ENCODE results near the gene ANKRD11.
A peak's percentile ranks its signal among the peaks of the same experiment; 100 is the strongest.

ANKRD11 gene

GRCh38 chr16:89510526-89510925, 20.2 kb upstream of the ANKRD11 start:
- no peak overlapping the region for H3K9ac ChIP-seq
- no peak overlapping the region for H3K27ac ChIP-seq
- TF ChIP-seq CTCF (conservative IDR thresholded peaks at IDR 0.05; ENCODE audit: low read depth, low read length), result no peak
- peaks cover 5% of the 10 kb centered on the region; the same call in 1 of the 2 replicates for H3K36me3 ChIP-seq (ENCODE audit: insufficient read depth)
- H3K4me2 ChIP-seq, result no peak overlapping the region
- no peaks in the 10 kb centered on the region for H3K27me3 ChIP-seq (ENCODE audit: insufficient read depth, low read depth)
- no peaks in the 10 kb centered on the region for H4K20me1 ChIP-seq (ENCODE audit: insufficient read depth)
- peaks cover 16% of the 10 kb centered on the region for H3K4me1 ChIP-seq (ENCODE audit: low read depth, poor library complexity, severe bottlenecking)
- no peak overlapping the region for H2AFZ ChIP-seq (ENCODE audit: low read depth)
- peaks cover 41% of the 10 kb centered on the region for H3K79me2 ChIP-seq (ENCODE audit: insufficient read depth, low read depth)
- H3K4me3 ChIP-seq (IDR thresholded peaks at IDR 0.05; ENCODE audit: insufficient read depth, low read depth, low read length), result no peak overlapping the region

GRCh38 chr16:89507834-89508590, 17.7 kb upstream of the ANKRD11 start, which contains the start of gene SPG7:
TSS of gene SPG7 (plus strand) at chr16:89508403. CDS start at chr16:89508418, 15 bp downstream.
- Histone ChIP-seq H3K4me3 (IDR thresholded peaks at IDR 0.05; ENCODE audit: insufficient read depth, low read depth, low read length) (no peak within 1 kb of the TSS), H3K9ac (peak within 1 kb of the TSS; percentile 90), H4K20me1 (ENCODE audit: insufficient read depth) (no peaks in the 10 kb centered on the region), H3K79me2 (ENCODE audit: insufficient read depth, low read depth) (peaks cover 41% of the 10 kb centered on the region), H3K27me3 (ENCODE audit: insufficient read depth, low read depth) (no peaks in the 10 kb centered on the region), H3K4me2 (peak within 1 kb of the TSS; percentile 91), H2AFZ (ENCODE audit: low read depth) (peak within 1 kb of the TSS; percentile 95), H3K27ac (peak within 1 kb of the TSS; percentile 81), H3K36me3 (ENCODE audit: insufficient read depth) (peaks cover 5% of the 10 kb centered on the region; the same call in 1 of the 2 replicates), H3K4me1 (ENCODE audit: low read depth, poor library complexity, severe bottlenecking) (peaks cover 16% of the 10 kb centered on the region)
- no peak for TF ChIP-seq CTCF (conservative IDR thresholded peaks at IDR 0.05; ENCODE audit: low read depth, low read length)

- Histone ChIP-seq H3K9ac (peak overlapping the region; percentile 90), H4K20me1 (ENCODE audit: insufficient read depth) (no peaks in the 10 kb centered on the region), H3K79me2 (ENCODE audit: insufficient read depth, low read depth) (peaks cover 37% of the 10 kb centered on the region), H3K27ac (peak overlapping the region; percentile 81), H2AFZ (ENCODE audit: low read depth) (peak overlapping the region; percentile 95), H3K4me1 (ENCODE audit: low read depth, poor library complexity, severe bottlenecking) (peaks cover 16% of the 10 kb centered on the region), H3K27me3 (ENCODE audit: insufficient read depth, low read depth) (no peaks in the 10 kb centered on the region), H3K4me2 (peak overlapping the region; percentile 72), H3K4me3 (IDR thresholded peaks at IDR 0.05; ENCODE audit: insufficient read depth, low read depth, low read length) (no peak overlapping the region), H3K36me3 (ENCODE audit: insufficient read depth) (peaks cover 5% of the 10 kb centered on the region; the same call in 1 of the 2 replicates)
- TF ChIP-seq CTCF (conservative IDR thresholded peaks at IDR 0.05; ENCODE audit: low read depth, low read length), result no peak
Observed at GRCh38 chr16:89507214-89507833, 17.0 kb upstream of the ANKRD11 start.

- Histone ChIP-seq H3K79me2 (ENCODE audit: insufficient read depth, low read depth) (peaks cover 33% of the 10 kb centered on the region), H3K27me3 (ENCODE audit: insufficient read depth, low read depth) (no peaks in the 10 kb centered on the region), H3K4me1 (ENCODE audit: low read depth, poor library complexity, severe bottlenecking) (peaks cover 16% of the 10 kb centered on the region), H2AFZ (ENCODE audit: low read depth) (no peak overlapping the region), H4K20me1 (ENCODE audit: insufficient read depth) (no peaks in the 10 kb centered on the region), H3K4me3 (IDR thresholded peaks at IDR 0.05; ENCODE audit: insufficient read depth, low read depth, low read length) (no peak overlapping the region), H3K36me3 (ENCODE audit: insufficient read depth) (peaks cover 5% of the 10 kb centered on the region; the same call in 1 of the 2 replicates), H3K27ac (no peak overlapping the region), H3K4me2 (peak overlapping the region; percentile 72; the same call in 1 of the 2 replicates), H3K9ac (no peak overlapping the region)
- no peak for TF ChIP-seq CTCF (conservative IDR thresholded peaks at IDR 0.05; ENCODE audit: low read depth, low read length)
Observed at GRCh38 chr16:89506791-89507191, 16.4 kb upstream of the ANKRD11 start.

Data from KMS-11 (cell line).